HG03060 (cell line): ENCODE data around the gene WWOX.

Experiments used
- ATAC-seq: cut with Tn5 transposase; IDR thresholded peaks from one replicate; pipeline ENCODE4 v1.9.1; 2021; ENCODE audit warnings: low read depth, moderate number of reproducible peaks; ENCODE audit not compliant: unreplicated experiment

The WWOX gene

GRCh38 chr16:78324649-78325285 is 225.3 kb downstream of the WWOX start:
- no peak for ATAC-seq

GRCh38 chr16:78325468-78326352 is 226.3 kb downstream of the WWOX start:
- ATAC-seq = no peak

- ATAC-seq = no peak
These were observed 227.3 kb downstream of the WWOX start for GRCh38 chr16:78326731-78327130.

- no peak for ATAC-seq
These were observed 232.3 kb downstream of the WWOX start for GRCh38 chr16:78331731-78332130.

GRCh38 chr16:78333808-78334207 is 234.4 kb downstream of the WWOX start:
- ATAC-seq = no peak

- no peak for ATAC-seq
These were observed 241.1 kb downstream of the WWOX start for GRCh38 chr16:78340590-78340989.

GRCh38 chr16:78348068-78348467 is 248.6 kb downstream of the WWOX start:
- ATAC-seq = no peak

- ATAC-seq = no peak
These were observed 249.4 kb downstream of the WWOX start for GRCh38 chr16:78348886-78349285.

- ATAC-seq = no peak
These were observed 252.7 kb downstream of the WWOX start for GRCh38 chr16:78352184-78352583.

GRCh38 chr16:78353640-78354275 is 254.3 kb downstream of the WWOX start:
- no peak for ATAC-seq

GRCh38 chr16:78362524-78363135 is 263.2 kb downstream of the WWOX start:
- no peak for ATAC-seq

GRCh38 chr16:78363843-78364555 is 264.5 kb downstream of the WWOX start:
- no peak for ATAC-seq

- ATAC-seq = no peak
These were observed 265.1 kb downstream of the WWOX start for GRCh38 chr16:78364556-78364880.

GRCh38 chr16:78365366-78365765 is 265.9 kb downstream of the WWOX start:
- no peak for ATAC-seq

GRCh38 chr16:78368121-78369102 is 269.0 kb downstream of the WWOX start:
- no peak for ATAC-seq

GRCh38 chr16:78372277-78372676 is 272.8 kb downstream of the WWOX start:
- ATAC-seq = no peak

GRCh38 chr16:78375055-78375679 is 275.7 kb downstream of the WWOX start:
- no peak for ATAC-seq

GRCh38 chr16:78376452-78376851 is 277.0 kb downstream of the WWOX start:
- no peak for ATAC-seq

GRCh38 chr16:78377312-78377711 is 277.9 kb downstream of the WWOX start:
- ATAC-seq = no peak
